HEK293 (cell line): ENCODE data around the gene TUBG2.

Source experiments
- CTCF ChIA-PET: fragments of 350-600 bp; formaldehyde crosslinking; extraction: SDS; loops from one replicate; lab custom pipeline; 2021; ENCODE audit warnings: antibody characterized with exemption; lab: Yijun Ruan, JAX
- POLR2A ChIA-PET: fragments of 300-600 bp; formaldehyde crosslinking; extraction: SDS; loops from one replicate; lab custom pipeline; 2020; ENCODE audit warnings: antibody characterized with exemption, inconsistent platforms; lab: Yijun Ruan, JAX
- H3K27ac ChIP-seq: fragments of 200-500 bp; sonication (Bioruptor generic); 2 replicates; pipeline ENCODE4 v1.5.1; 2014; ENCODE audit warnings: low read depth, low read length, control low read depth, inconsistent platforms; ENCODE audit errors: extremely low read depth
- H3K36me3 ChIP-seq, 2 experiments: fragments of 200-500 bp in 1 of 2; sonication (Bioruptor generic) in 1 of 2; 1 replicate in 1 of 2; 2 replicates in 1 of 2; pipeline ENCODE4 v1.5.1; 2014 to 2017; ENCODE audit warnings: inconsistent platforms in 2 of 2, low read length in 2 of 2; ENCODE audit not compliant: control insufficient read depth in 2 of 2, insufficient read depth in 1 of 2
- H3K4me1 ChIP-seq: fragments of 200-500 bp; sonication (Bioruptor generic); 2 replicates; pipeline ENCODE4 v1.5.1; 2014; ENCODE audit warnings: mild to moderate bottlenecking, low read length, inconsistent platforms; ENCODE audit not compliant: control insufficient read depth, insufficient read depth
- H3K4me3 ChIP-seq: 2 replicates; pipeline ENCODE4 v1.5.1; 2011; ENCODE audit warnings: low read depth, mild to moderate bottlenecking, control low read depth, low read length, moderate library complexity
- H3K9me3 ChIP-seq: fragments of 200-500 bp; sonication (Bioruptor generic); 2 replicates; pipeline ENCODE4 v1.5.1; 2014; ENCODE audit warnings: low read depth, low read length, inconsistent platforms; ENCODE audit not compliant: control insufficient read depth, insufficient read depth
- BCL11A ChIP-seq: fragments of 450-650 bp; formaldehyde crosslinking; IDR thresholded peaks from 2 replicates; pipeline ENCODE4 v1.5.1; 2016; ENCODE audit warnings: low read depth, missing biosample characterization, missing genetic modification characterization
- EGR2 ChIP-seq: fragments of 450-650 bp; formaldehyde crosslinking; IDR thresholded peaks from 2 replicates; pipeline ENCODE4 v1.5.1; 2016; ENCODE audit warnings: low read depth, missing biosample characterization, missing genetic modification characterization
- ELK4 ChIP-seq: IDR thresholded peaks from 2 replicates; pipeline ENCODE4 v1.6.1; 2011; ENCODE audit warnings: mild to moderate bottlenecking, low read depth, low read length, borderline replicate concordance
- FEZF1 ChIP-seq: fragments of 450-650 bp; formaldehyde crosslinking; IDR thresholded peaks from 2 replicates; pipeline ENCODE4 v1.5.1; 2016; ENCODE audit warnings: missing biosample characterization, missing genetic modification characterization
- GLI4 ChIP-seq: fragments of 450-650 bp; formaldehyde crosslinking; IDR thresholded peaks from 2 replicates; pipeline ENCODE4 v1.5.1; 2016; ENCODE audit warnings: missing biosample characterization, missing genetic modification characterization
- KLF7 ChIP-seq: fragments of 450-650 bp; formaldehyde crosslinking; IDR thresholded peaks from 2 replicates; pipeline ENCODE4 v1.5.1; 2016; ENCODE audit warnings: missing biosample characterization, missing genetic modification characterization, borderline replicate concordance
- SETDB1 ChIP-seq: IDR thresholded peaks from one replicate; pipeline ENCODE4 v1.6.1; 2017; ENCODE audit warnings: mild to moderate bottlenecking, low read length, moderate library complexity, mixed read lengths; ENCODE audit not compliant: insufficient read length
- ZNF292 ChIP-seq: fragments of 450-650 bp; formaldehyde crosslinking; IDR thresholded peaks from 2 replicates; pipeline ENCODE4 v1.5.1; 2016; ENCODE audit warnings: low read depth, missing biosample characterization, missing genetic modification characterization, borderline replicate concordance
- ZNF324 ChIP-seq: fragments of 450-650 bp; formaldehyde crosslinking; IDR thresholded peaks from 2 replicates; pipeline ENCODE4 v1.5.1; 2016; ENCODE audit warnings: missing biosample characterization, missing genetic modification characterization
- ZNF423 ChIP-seq: fragments of 450-650 bp; formaldehyde crosslinking; IDR thresholded peaks from 2 replicates; pipeline ENCODE4 v1.5.1; 2016; ENCODE audit warnings: missing biosample characterization, missing genetic modification characterization
- ZNF473 ChIP-seq: fragments of 450-650 bp; formaldehyde crosslinking; IDR thresholded peaks from 2 replicates; pipeline ENCODE4 v1.5.1; 2017; ENCODE audit warnings: missing biosample characterization, missing genetic modification characterization
- ZNF501 ChIP-seq: fragments of 450-650 bp; formaldehyde crosslinking; IDR thresholded peaks from 2 replicates; pipeline ENCODE4 v1.5.1; 2016; ENCODE audit warnings: missing biosample characterization, missing genetic modification characterization
- ZNF791 ChIP-seq: fragments of 450-650 bp; formaldehyde crosslinking; IDR thresholded peaks from 2 replicates; pipeline ENCODE4 v1.5.1; 2016; ENCODE audit warnings: missing biosample characterization, missing genetic modification characterization
- ZNF792 ChIP-seq: fragments of 450-650 bp; formaldehyde crosslinking; IDR thresholded peaks from 2 replicates; pipeline ENCODE4 v1.5.1; 2016; ENCODE audit warnings: missing biosample characterization, missing genetic modification characterization
- ZXDB ChIP-seq: fragments of 450-650 bp; formaldehyde crosslinking; IDR thresholded peaks from 2 replicates; pipeline ENCODE4 v1.5.1; 2016; ENCODE audit warnings: missing biosample characterization, missing genetic modification characterization
- TF ChIP-seq, protein P1 (sequence below): fragments of 450-650 bp; formaldehyde crosslinking; IDR thresholded peaks from 2 replicates; pipeline ENCODE4 v1.5.1; 2016; ENCODE audit warnings: missing biosample characterization, missing genetic modification characterization
- TF ChIP-seq, protein P2 (sequence below): fragments of 450-650 bp; formaldehyde crosslinking; conservative IDR thresholded peaks from 2 replicates; pipeline ENCODE4 v1.5.1; 2016; ENCODE audit warnings: low read depth, missing biosample characterization, missing genetic modification characterization
- TF ChIP-seq, protein P3 (sequence below): fragments of 450-650 bp; formaldehyde crosslinking; IDR thresholded peaks from 2 replicates; pipeline ENCODE4 v1.5.1; 2016; ENCODE audit warnings: missing biosample characterization, missing genetic modification characterization, low read depth
- TF ChIP-seq, protein P4 (sequence below): fragments of 450-650 bp; formaldehyde crosslinking; IDR thresholded peaks from 2 replicates; pipeline ENCODE4 v1.5.1; 2016; ENCODE audit warnings: missing biosample characterization, missing genetic modification characterization

TUBG2 gene

DNA sequence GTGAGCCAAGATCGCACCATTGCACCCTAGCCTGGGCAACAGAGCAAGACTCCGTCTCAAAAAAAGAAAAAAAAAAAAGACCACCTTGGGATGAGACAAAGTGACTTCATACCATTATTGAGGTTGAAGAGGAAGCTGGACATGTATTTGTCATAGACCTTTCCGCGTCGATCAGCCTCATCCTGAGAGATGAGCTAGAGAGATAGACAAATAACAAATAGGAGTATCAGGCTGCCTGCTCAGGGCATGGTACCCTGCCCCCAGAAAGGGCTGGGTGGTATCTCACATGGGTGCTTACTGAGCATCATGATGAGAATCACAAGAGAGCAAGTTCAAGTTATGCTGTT is 45.4 kb downstream of the TUBG2 start:
- H3K4me1 ChIP-seq = no peaks in the 10 kb centered on the region
- no peak for TF ChIP-seq ZNF791
- no peak overlapping the region for H3K4me3 ChIP-seq
- POLR2A ChIA-PET = interaction anchor here (0.7 to 1.5 kb wide), 2 partner anchors 21 to 665 kb away, joined by 3 read pairs; no protein-coding TSS in a partner anchor
- H3K9me3 ChIP-seq = no peaks in the 10 kb centered on the region
- CTCF ChIA-PET = interaction anchor here (0.5 to 1.1 kb wide), 2 partner anchors 16 to 978 kb away, joined by 5 read pairs; no protein-coding TSS in a partner anchor
- H3K27ac ChIP-seq = no peak overlapping the region
- H3K36me3 ChIP-seq = peaks cover 45 to 94% of the 10 kb centered on the region in 2 experiments

GRCh38 chr17:42704837-42705494 is 45.9 kb downstream of the TUBG2 start:
- H3K36me3 ChIP-seq = peaks cover 47 to 98% of the 10 kb centered on the region in 2 experiments
- no peaks in the 10 kb centered on the region for H3K4me1 ChIP-seq
- POLR2A ChIA-PET = interaction anchor here (1.5 kb wide), 1 partner anchor 21 kb away, joined by 3 read pairs; no protein-coding TSS in a partner anchor
- TF ChIP-seq ZNF324 (tag by site-specific recombination) (no peak), ZNF473 (tag by site-specific recombination) (no peak), ZNF292 (no peak)
- TF ChIP-seq, all 188 proteins: peak for 0
- CTCF ChIA-PET = interaction anchor here (0.5 to 1.1 kb wide), 2 partner anchors 15 to 978 kb away, joined by 5 read pairs; no protein-coding TSS in a partner anchor
- H3K9me3 ChIP-seq = no peaks in the 10 kb centered on the region
- H3K4me3 ChIP-seq = no peak overlapping the region
- no peak overlapping the region for H3K27ac ChIP-seq

DNA sequence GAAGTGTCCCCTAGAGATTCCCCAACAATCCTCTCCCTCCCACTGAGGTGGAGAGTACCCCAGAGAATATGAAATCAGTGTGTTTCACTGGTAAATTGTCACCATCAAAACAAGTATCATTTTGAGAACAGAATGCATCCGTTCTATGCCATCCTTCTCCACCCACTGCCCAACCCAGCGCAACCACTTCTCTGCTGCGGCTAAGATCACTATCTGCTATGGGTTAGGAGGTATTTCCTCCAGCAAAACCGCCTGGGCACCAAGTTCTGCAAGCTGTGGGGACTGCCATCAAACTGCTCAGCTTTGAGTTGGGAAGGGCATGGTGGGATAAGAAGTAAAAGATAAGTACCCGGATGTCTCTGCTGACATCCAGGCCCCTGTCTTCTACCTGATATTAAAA is 47.6 kb downstream of the TUBG2 start:
- Histone ChIP-seq H3K27ac (no peak overlapping the region), H3K4me3 (no peak overlapping the region), H3K36me3 (peaks cover 65 to 95% of the 10 kb centered on the region in 2 experiments), H3K9me3 (no peaks in the 10 kb centered on the region), H3K4me1 (no peaks in the 10 kb centered on the region)
- POLR2A ChIA-PET = no interaction called here
- CTCF ChIA-PET = interaction anchor here (0.6 to 1.6 kb wide), 2 partner anchors 44 to 57 kb away, joined by 3 to 7 read pairs; no protein-coding TSS in a partner anchor
- no peak for TF ChIP-seq ZXDB (tag by site-specific recombination)
- no peak for TF ChIP-seq BCL11A (tag by site-specific recombination)
- TF ChIP-seq, protein P1, sequence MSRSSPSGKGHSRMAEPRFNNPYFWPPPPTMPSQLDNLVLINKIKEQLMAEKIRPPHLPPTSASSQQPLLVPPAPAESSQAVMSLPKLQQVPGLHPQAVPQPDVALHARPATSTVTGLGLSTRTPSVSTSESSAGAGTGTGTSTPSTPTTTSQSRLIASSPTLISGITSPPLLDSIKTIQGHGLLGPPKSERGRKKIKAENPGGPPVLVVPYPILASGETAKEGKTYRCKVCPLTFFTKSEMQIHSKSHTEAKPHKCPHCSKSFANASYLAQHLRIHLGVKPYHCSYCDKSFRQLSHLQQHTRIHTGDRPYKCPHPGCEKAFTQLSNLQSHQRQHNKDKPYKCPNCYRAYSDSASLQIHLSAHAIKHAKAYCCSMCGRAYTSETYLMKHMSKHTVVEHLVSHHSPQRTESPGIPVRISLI = no peak
- no peak for TF ChIP-seq SETDB1
- TF ChIP-seq, protein P2, sequence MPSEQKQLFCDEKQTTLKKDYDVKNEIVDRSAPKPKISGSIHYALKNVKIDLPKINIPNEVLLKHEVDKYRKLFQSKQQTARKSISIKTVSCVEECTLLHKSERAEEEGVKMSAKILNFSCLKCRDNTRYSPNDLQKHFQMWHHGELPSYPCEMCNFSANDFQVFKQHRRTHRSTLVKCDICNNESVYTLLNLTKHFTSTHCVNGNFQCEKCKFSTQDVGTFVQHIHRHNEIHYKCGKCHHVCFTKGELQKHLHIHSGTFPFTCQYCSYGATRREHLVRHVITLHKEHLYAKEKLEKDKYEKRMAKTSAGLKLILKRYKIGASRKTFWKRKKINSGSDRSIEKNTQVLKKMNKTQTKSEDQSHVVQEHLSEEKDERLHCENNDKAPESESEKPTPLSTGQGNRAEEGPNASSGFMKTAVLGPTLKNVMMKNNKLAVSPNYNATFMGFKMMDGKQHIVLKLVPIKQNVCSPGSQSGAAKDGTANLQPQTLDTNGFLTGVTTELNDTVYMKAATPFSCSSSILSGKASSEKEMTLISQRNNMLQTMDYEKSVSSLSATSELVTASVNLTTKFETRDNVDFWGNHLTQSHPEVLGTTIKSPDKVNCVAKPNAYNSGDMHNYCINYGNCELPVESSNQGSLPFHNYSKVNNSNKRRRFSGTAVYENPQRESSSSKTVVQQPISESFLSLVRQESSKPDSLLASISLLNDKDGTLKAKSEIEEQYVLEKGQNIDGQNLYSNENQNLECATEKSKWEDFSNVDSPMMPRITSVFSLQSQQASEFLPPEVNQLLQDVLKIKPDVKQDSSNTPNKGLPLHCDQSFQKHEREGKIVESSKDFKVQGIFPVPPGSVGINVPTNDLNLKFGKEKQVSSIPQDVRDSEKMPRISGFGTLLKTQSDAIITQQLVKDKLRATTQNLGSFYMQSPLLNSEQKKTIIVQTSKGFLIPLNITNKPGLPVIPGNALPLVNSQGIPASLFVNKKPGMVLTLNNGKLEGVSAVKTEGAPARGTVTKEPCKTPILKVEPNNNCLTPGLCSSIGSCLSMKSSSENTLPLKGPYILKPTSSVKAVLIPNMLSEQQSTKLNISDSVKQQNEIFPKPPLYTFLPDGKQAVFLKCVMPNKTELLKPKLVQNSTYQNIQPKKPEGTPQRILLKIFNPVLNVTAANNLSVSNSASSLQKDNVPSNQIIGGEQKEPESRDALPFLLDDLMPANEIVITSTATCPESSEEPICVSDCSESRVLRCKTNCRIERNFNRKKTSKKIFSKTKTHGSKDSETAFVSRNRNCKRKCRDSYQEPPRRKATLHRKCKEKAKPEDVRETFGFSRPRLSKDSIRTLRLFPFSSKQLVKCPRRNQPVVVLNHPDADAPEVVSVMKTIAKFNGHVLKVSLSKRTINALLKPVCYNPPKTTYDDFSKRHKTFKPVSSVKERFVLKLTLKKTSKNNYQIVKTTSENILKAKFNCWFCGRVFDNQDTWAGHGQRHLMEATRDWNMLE = no peak
- TF ChIP-seq EGR2 (tag by site-specific recombination) = no peak
- no peak for TF ChIP-seq ZNF501 (tag by site-specific recombination)
- TF ChIP-seq ZNF792 (tag by site-specific recombination) = no peak
- no peak for TF ChIP-seq FEZF1
- no peak for TF ChIP-seq ELK4
- TF ChIP-seq KLF7 = no peak
- TF ChIP-seq, protein P3, sequence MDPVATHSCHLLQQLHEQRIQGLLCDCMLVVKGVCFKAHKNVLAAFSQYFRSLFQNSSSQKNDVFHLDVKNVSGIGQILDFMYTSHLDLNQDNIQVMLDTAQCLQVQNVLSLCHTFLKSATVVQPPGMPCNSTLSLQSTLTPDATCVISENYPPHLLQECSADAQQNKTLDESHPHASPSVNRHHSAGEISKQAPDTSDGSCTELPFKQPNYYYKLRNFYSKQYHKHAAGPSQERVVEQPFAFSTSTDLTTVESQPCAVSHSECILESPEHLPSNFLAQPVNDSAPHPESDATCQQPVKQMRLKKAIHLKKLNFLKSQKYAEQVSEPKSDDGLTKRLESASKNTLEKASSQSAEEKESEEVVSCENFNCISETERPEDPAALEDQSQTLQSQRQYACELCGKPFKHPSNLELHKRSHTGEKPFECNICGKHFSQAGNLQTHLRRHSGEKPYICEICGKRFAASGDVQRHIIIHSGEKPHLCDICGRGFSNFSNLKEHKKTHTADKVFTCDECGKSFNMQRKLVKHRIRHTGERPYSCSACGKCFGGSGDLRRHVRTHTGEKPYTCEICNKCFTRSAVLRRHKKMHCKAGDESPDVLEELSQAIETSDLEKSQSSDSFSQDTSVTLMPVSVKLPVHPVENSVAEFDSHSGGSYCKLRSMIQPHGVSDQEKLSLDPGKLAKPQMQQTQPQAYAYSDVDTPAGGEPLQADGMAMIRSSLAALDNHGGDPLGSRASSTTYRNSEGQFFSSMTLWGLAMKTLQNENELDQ (tag by site-specific recombination) = no peak
- no peak for TF ChIP-seq ZNF423 (tag by site-specific recombination)
- TF ChIP-seq, protein P4, sequence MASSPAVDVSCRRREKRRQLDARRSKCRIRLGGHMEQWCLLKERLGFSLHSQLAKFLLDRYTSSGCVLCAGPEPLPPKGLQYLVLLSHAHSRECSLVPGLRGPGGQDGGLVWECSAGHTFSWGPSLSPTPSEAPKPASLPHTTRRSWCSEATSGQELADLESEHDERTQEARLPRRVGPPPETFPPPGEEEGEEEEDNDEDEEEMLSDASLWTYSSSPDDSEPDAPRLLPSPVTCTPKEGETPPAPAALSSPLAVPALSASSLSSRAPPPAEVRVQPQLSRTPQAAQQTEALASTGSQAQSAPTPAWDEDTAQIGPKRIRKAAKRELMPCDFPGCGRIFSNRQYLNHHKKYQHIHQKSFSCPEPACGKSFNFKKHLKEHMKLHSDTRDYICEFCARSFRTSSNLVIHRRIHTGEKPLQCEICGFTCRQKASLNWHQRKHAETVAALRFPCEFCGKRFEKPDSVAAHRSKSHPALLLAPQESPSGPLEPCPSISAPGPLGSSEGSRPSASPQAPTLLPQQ (tag by site-specific recombination) = no peak
- TF ChIP-seq GLI4 (tag by site-specific recombination) = no peak
